ENCODE data around the gene OR2M2. TPM values are rescaled to one million over a fixed set of nuclear protein-coding genes. Genes with fewer than 3 reads are reported as not detected.

The OR2M2 gene, protein sequence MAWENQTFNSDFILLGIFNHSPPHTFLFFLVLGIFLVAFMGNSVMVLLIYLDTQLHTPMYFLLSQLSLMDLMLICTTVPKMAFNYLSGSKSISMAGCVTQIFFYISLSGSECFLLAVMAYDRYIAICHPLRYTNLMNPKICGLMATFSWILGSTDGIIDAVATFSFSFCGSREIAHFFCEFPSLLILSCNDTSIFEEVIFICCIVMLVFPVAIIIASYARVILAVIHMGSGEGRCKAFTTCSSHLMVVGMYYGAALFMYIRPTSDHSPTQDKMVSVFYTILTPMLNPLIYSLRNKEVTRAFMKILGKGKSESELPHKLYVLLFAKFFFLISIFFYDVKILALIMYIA
- not detected in 2 replicates for total RNA-seq

DNA sequence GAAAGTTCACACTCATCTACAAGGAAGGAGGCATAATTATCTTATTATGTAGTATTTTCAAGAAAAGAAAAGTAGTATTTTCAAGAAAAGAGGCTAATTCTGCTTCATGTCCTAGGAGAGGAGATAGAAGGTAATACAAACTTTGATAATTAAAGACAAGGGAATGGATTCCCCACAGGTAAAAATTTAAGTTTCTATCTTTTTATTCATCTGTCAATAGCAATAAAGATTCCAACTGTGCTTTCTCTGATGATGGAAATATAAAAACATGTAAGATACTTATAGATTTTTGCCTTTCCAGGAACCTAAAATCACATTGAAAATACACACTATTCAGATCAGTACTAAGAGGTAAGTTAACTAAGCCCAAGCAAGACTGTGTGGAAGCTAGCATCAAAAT lies at the start of gene OR2M2:
Gene OR2M2 (plus strand): TSS at position 301 of the 400 bp plus-strand sequence. CDS start 5,165 bp downstream, outside the sequence.
- DNase-seq (ENCODE audit: low spot score), result no peak
- Mint-ChIP-seq H3K27me3 (ENCODE audit: low read depth) (no peaks in the 10 kb centered on the region), H3K27ac (no peak within 1 kb of the TSS), H3K4me3 (ENCODE audit: low read depth) (no peak within 1 kb of the TSS), H3K4me1 (ENCODE audit: low read depth) (no peaks in the 10 kb centered on the region), H3K9me3 (no peaks in the 10 kb centered on the region), H3K36me3 (ENCODE audit: low read depth) (no peaks in the 10 kb centered on the region)
- intact Hi-C loops (cut with micrococcal nuclease), result no loop called here

DNA sequence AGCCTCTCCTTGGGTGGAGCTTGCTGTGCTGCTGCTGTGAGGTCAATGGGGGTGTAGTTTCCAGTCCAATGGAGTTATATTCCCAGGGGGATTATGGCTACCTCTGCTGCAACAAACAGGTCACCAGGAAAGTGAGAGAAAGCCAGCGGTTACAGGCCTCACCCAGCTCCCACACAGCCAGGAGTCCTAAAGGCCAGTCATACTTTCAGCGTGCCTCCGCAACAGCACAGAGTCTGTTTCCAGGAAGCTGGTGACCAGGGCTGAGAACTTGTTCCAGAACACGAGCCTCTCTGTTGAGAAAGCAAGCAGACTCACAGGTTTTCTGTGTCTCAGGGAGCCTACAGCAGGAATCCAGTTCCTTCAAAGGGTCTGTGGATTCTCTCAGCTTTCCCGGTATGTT lies 47.0 kb upstream of the OR2M2 start:
- no peaks in the 10 kb centered on the region for H3K4me1 Mint-ChIP-seq (ENCODE audit: low read depth)
- no peak overlapping the region for H3K4me3 Mint-ChIP-seq (ENCODE audit: low read depth)
- intact Hi-C loops (cut with micrococcal nuclease), result no loop called here
- no peaks in the 10 kb centered on the region for H3K36me3 Mint-ChIP-seq (ENCODE audit: low read depth)
- DNase-seq (ENCODE audit: low spot score), result no peak
- peaks cover 44% of the 10 kb centered on the region for H3K9me3 Mint-ChIP-seq
- no peak overlapping the region for H3K27ac Mint-ChIP-seq
- H3K27me3 Mint-ChIP-seq (ENCODE audit: low read depth), result no peaks in the 10 kb centered on the region

DNA sequence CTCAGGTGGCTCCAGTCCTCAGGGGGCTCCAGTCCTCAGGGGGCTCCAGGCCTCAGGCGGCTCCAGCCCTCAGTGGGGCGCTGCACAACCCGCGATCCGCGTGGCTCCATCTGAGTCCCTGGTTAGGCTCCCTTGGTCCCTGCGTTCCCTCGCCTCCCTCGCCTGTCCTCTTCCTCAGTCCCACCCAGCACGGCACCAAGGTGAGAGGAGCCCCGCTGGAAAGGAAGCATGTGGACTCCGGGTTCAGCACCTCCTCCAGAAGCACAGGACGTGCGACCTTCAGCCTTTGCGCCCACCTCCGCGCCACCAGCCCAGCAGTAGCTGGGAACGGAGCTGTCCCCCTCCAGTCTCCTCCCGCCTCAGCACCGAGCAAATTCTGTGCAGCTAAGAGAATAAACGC lies 37.8 kb upstream of the OR2M2 start:
- Mint-ChIP-seq H3K27me3 (ENCODE audit: low read depth) (no peaks in the 10 kb centered on the region), H3K36me3 (ENCODE audit: low read depth) (no peaks in the 10 kb centered on the region), H3K4me1 (ENCODE audit: low read depth) (no peaks in the 10 kb centered on the region), H3K27ac (no peak overlapping the region), H3K4me3 (ENCODE audit: low read depth) (no peak overlapping the region), H3K9me3 (peaks cover 7% of the 10 kb centered on the region)
- intact Hi-C loops (cut with micrococcal nuclease), result no loop called here
- DNase-seq (ENCODE audit: low spot score), result no peak

DNA sequence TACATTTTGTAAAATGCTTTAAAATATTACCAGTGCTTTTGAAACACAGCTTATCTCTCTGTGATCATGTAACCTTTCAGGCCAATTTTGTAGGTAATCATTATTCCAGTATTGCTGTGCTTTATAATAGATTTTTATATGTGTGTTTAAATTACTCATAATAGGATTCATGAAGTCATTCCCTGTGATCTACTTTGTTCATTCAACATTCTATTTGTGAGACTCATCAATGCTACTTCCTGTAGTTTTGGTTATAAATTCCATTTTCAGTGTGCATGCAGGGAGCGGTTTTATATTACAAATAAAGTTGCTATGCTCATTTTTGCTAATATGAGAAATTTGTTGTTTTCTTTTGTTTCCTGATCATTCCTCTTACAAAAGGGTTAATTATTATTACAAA lies 33.8 kb upstream of the OR2M2 start:
- Mint-ChIP-seq H3K27me3 (ENCODE audit: low read depth) (no peaks in the 10 kb centered on the region), H3K36me3 (ENCODE audit: low read depth) (no peaks in the 10 kb centered on the region), H3K4me3 (ENCODE audit: low read depth) (no peak overlapping the region), H3K9me3 (no peaks in the 10 kb centered on the region), H3K4me1 (ENCODE audit: low read depth) (no peaks in the 10 kb centered on the region), H3K27ac (no peak overlapping the region)
- intact Hi-C loops (cut with micrococcal nuclease), result no loop called here
- DNase-seq (ENCODE audit: low spot score), result no peak

DNA sequence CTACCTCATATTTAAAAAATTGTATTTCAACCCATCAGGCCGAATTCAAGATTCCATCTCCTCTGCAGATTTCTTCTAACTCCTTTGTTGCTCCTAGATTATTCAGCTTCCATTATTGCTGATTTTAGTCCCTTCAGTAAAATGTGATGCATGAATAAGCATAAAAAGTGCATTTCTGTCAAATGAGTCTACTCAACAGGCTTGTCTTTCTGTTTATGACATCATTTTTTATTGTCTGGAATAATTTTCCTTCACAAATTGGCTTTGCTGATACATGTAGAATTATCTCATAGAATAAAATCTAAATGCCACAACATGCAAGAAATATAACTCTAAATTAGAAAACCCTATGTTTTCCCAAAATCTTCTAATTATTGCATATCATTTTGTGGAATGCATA lies 31.3 kb upstream of the OR2M2 start:
- Mint-ChIP-seq H3K4me1 (ENCODE audit: low read depth) (no peaks in the 10 kb centered on the region), H3K36me3 (ENCODE audit: low read depth) (no peaks in the 10 kb centered on the region)
- intact Hi-C loops (cut with micrococcal nuclease), result no loop called here

DNA sequence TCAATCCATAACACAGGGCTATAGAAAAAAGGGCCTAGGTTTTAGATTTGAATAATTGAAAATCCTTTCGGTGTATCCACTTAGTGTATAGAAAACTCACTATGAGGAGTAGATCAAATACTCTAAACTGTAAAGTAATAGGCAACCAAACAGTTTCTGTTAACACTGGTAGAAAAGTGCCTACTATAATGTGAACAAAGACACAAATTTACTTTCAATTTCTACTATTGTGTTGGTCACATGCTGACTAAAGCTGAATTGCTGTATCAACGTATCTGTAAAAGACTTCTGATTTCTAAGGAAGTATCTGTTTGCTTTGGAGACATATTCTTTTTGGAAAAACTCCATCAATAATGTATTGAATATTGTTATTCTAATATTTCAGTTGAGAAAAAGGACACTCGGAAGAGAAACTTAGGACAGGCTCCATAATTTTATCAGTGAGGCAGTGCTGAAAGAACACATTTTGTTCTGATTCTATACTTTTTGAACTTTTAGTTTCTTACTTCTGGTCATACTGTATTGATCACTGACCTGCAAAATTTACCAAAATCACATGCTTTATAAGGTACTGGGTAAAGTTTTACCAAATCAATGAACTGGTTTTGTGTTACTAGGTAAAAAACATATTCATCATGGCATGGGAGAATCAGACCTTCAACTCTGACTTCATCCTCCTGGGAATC lies 30.0 kb upstream of the OR2M2 start, which contains the start of gene OR2M5:
Gene OR2M5 (plus strand): TSS at position 636 of the 686 bp plus-strand sequence. CDS start 0 bp downstream, at position 636.
- Mint-ChIP-seq H3K27ac (no peak within 1 kb of the TSS), H3K36me3 (ENCODE audit: low read depth) (no peaks in the 10 kb centered on the region), H3K4me1 (ENCODE audit: low read depth) (no peaks in the 10 kb centered on the region), H3K9me3 (peaks cover 11% of the 10 kb centered on the region), H3K27me3 (ENCODE audit: low read depth) (no peaks in the 10 kb centered on the region), H3K4me3 (ENCODE audit: low read depth) (no peak within 1 kb of the TSS)
- intact Hi-C loops (cut with micrococcal nuclease), result no loop called here
- DNase-seq (ENCODE audit: low spot score), result no peak

More for the DNA sequence above, 31.3 kb upstream of the OR2M2 start:
- DNase-seq (ENCODE audit: low spot score), result no peak
- Mint-ChIP-seq H3K27ac (no peak overlapping the region), H3K4me3 (ENCODE audit: low read depth) (no peak overlapping the region), H3K27me3 (ENCODE audit: low read depth) (no peaks in the 10 kb centered on the region), H3K9me3 (peaks cover 6% of the 10 kb centered on the region)

DNA sequence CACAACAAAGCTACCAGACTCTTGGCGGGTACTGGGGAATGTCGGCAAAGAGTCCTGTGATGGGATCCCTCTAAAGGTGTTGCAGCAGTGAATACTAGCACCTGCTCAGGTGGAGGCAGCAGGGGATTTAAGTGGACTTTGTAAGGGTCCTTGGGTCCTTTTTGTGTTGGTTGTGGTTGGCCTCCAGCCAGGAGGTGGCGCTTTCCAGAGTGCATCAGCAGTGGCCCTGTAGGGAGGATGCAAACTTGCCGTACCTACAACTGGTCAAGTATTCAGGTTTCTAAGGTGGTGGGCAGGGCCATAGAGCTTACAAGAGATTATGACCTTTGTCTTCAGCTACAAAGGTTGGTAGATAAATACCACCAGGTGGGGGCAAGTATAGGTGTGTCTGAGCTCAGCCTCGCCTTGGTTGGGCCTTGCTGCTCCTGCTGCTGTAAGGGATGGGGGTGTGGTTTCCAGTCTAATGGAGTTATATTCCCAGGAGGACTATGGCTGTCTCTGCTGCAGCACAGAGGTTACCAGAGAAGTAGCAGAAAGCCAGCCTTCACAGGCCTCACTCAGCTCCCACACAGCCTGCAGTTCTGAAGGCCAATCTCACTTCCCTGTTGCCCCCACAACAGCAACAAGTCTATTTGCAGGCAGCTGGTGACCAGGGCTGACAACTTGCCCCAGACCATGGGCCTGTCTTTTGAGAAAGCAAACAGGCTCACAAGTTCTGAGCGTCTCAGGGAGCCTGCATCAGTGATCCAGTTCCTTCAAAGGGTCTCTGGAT lies 22.4 kb upstream of the OR2M2 start:
- H3K36me3 Mint-ChIP-seq (ENCODE audit: low read depth), result no peaks in the 10 kb centered on the region
- peaks cover 11% of the 10 kb centered on the region for H3K9me3 Mint-ChIP-seq
- H3K27ac Mint-ChIP-seq, result no peak overlapping the region
- no peaks in the 10 kb centered on the region for H3K4me1 Mint-ChIP-seq (ENCODE audit: low read depth)
- no peak for DNase-seq (ENCODE audit: low spot score)
- intact Hi-C loops (cut with micrococcal nuclease), result no loop called here
- H3K4me3 Mint-ChIP-seq (ENCODE audit: low read depth), result no peak overlapping the region
- no peaks in the 10 kb centered on the region for H3K27me3 Mint-ChIP-seq (ENCODE audit: low read depth)

DNA sequence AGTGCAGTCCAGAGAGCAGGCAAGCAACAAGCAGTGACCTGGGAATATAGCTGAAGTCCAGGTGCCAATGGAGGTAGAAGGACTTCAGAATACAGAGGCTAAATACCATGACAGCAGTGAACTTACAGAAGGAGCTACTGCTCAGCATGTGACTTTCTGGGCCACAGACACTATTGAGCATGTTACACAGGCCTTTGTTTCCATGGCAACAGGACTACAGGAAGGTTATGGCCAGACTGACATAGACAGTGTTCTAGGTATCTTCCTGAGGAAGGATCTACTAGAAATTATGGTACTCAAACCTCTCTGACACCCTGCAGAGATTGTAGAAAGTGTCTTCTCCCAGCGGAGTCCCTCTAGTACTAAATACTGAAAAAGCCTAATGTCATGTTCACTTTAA lies 18.7 kb upstream of the OR2M2 start:
- H3K4me1 Mint-ChIP-seq (ENCODE audit: low read depth), result no peaks in the 10 kb centered on the region
- no peaks in the 10 kb centered on the region for H3K27me3 Mint-ChIP-seq (ENCODE audit: low read depth)
- no peaks in the 10 kb centered on the region for H3K36me3 Mint-ChIP-seq (ENCODE audit: low read depth)
- no peak overlapping the region for H3K4me3 Mint-ChIP-seq (ENCODE audit: low read depth)
- no peaks in the 10 kb centered on the region for H3K9me3 Mint-ChIP-seq
- H3K27ac Mint-ChIP-seq, result no peak overlapping the region
- no peak for DNase-seq (ENCODE audit: low spot score)
- intact Hi-C loops (cut with micrococcal nuclease), result no loop called here

DNA sequence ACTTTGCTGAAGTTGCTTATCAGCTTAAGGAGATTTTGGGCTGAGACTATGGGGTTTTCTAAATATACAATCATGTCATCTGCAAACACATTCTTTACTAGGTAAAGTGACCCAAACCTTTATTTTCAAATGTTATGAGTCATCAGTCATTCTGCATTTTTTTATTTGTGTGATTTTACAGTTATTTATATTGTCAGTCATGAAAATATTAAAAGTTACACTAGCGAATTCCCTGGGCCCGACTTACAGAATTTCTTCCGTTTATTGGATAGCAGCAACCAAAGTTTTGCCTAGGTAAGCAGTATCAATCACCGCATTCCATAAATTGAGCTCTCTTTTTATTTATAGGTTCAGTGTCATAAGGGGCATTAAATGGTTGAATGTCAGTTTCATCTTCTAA lies 15.9 kb upstream of the OR2M2 start:
- DNase-seq (ENCODE audit: low spot score), result no peak
- H3K27ac Mint-ChIP-seq, result no peak overlapping the region
- no peaks in the 10 kb centered on the region for H3K36me3 Mint-ChIP-seq (ENCODE audit: low read depth)
- peaks cover 3% of the 10 kb centered on the region for H3K9me3 Mint-ChIP-seq
- intact Hi-C loops (cut with micrococcal nuclease), result no loop called here
- no peaks in the 10 kb centered on the region for H3K27me3 Mint-ChIP-seq (ENCODE audit: low read depth)
- no peaks in the 10 kb centered on the region for H3K4me1 Mint-ChIP-seq (ENCODE audit: low read depth)
- H3K4me3 Mint-ChIP-seq (ENCODE audit: low read depth), result no peak overlapping the region

DNA sequence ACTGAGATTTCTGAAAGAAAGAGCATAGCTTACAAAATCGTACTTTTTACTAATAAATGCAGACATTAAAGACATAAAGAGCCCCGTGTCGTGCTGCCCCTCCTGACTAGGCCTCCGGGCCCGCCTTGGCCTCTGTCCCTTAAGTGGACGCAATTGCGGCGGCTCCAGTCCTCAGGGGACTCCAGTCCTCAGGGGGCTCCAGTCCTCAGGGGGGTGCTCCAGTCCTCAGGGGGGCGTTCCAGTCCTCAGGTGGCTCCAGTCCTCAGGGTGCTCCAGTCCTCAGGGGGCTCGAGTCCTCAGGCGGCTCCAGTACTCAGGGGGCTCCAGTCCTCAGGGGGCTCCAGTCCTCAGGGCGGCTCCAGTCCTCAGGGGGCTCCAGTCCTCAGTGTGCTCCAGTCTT lies 10.6 kb upstream of the OR2M2 start:
- Mint-ChIP-seq H3K27me3 (ENCODE audit: low read depth) (no peaks in the 10 kb centered on the region), H3K36me3 (ENCODE audit: low read depth) (no peaks in the 10 kb centered on the region), H3K9me3 (peaks cover 3% of the 10 kb centered on the region), H3K4me1 (ENCODE audit: low read depth) (no peaks in the 10 kb centered on the region), H3K4me3 (ENCODE audit: low read depth) (no peak overlapping the region), H3K27ac (no peak overlapping the region)
- no peak for DNase-seq (ENCODE audit: low spot score)
- intact Hi-C loops (cut with micrococcal nuclease), result no loop called here

DNA sequence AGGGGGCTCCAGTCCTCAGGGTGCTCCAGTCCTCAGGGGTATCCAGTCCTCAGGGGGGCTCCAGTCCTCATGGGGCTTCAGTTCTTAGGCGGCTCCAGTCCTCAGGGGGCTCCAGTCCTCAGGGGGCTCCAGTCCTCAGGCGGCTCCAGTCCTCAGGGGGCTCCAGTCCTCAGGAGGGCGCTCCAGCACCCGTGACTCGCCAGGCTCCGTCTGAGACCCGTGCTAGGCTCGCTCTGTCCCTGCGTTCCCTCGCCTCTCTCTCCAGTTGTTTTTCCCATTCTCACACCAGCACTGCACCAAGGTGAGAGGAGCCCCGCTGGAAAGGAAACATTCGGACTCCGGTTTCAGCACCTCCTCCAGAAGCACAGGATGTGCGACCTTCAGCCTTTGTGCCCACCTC lies 9.4 kb upstream of the OR2M2 start:
- Mint-ChIP-seq H3K36me3 (ENCODE audit: low read depth) (no peaks in the 10 kb centered on the region), H3K4me3 (ENCODE audit: low read depth) (no peak overlapping the region), H3K27ac (no peak overlapping the region), H3K9me3 (peaks cover 3% of the 10 kb centered on the region), H3K4me1 (ENCODE audit: low read depth) (no peaks in the 10 kb centered on the region), H3K27me3 (ENCODE audit: low read depth) (no peaks in the 10 kb centered on the region)
- intact Hi-C loops (cut with micrococcal nuclease), result no loop called here
- DNase-seq (ENCODE audit: low spot score), result no peak

DNA sequence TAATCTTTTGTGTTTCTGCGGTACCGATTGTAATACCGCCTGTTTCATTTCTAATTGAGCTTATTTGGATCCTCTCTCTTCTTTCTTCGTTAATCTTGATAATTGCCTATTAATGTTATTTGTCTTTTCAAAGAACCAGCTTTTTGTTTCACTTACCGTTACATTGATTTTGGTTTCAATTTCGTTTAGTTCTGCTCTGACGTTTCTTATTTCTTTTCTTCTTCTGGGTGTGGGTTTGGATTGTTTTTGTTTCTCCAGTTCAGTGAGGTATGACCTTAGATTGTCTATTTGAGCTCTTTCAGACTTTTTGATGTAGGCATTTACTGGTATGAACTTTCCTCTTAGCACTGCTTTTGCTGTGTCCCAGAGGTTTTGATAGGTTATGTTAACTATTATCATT lies 9.4 kb downstream of the OR2M2 start:
- no peak for DNase-seq (ENCODE audit: low spot score)
- H3K27ac Mint-ChIP-seq, result no peak overlapping the region
- no peak overlapping the region for H3K4me3 Mint-ChIP-seq (ENCODE audit: low read depth)

DNA sequence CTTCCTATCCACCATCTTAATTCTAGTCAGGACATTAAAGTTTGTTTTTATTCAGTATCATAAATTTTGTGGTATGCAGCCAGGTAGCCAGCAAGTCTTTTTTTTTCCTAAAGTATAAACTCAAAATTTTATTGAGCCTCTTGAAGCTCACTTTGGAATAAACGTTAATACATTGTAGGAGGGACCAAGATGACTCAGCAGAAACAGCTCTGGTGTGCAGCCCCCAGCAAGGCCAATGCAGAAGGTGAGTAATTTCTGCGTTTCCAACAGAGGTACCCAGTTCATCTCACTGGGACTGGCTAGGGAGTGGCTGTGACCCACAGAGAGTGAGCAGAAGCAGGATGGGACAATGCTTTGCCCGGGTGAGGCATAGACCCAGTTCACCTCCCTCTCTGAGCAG lies 12.7 kb downstream of the OR2M2 start:
- H3K36me3 Mint-ChIP-seq (ENCODE audit: low read depth), result no peaks in the 10 kb centered on the region
- DNase-seq (ENCODE audit: low spot score), result no peak
- H3K4me3 Mint-ChIP-seq (ENCODE audit: low read depth), result no peak overlapping the region
- no peaks in the 10 kb centered on the region for H3K27me3 Mint-ChIP-seq (ENCODE audit: low read depth)
- H3K4me1 Mint-ChIP-seq (ENCODE audit: low read depth), result no peaks in the 10 kb centered on the region
- H3K27ac Mint-ChIP-seq, result no peak overlapping the region
- intact Hi-C loops (cut with micrococcal nuclease), result no loop called here
- H3K9me3 Mint-ChIP-seq, result peaks cover 12% of the 10 kb centered on the region

More for the DNA sequence above, 9.4 kb downstream of the OR2M2 start:
- intact Hi-C loops (cut with micrococcal nuclease), result no loop called here
- H3K9me3 Mint-ChIP-seq, result peaks cover 6% of the 10 kb centered on the region
- H3K36me3 Mint-ChIP-seq (ENCODE audit: low read depth), result no peaks in the 10 kb centered on the region
- H3K27me3 Mint-ChIP-seq (ENCODE audit: low read depth), result no peaks in the 10 kb centered on the region
- H3K4me1 Mint-ChIP-seq (ENCODE audit: low read depth), result no peaks in the 10 kb centered on the region

All from activated T-helper 2 cell treated with anti-CD3 and anti-CD28 coated beads, Interferon-gamma antibody, Interleukin-2, Interleukin-4, amounts not matched to agents 10 μg/mL and 5 μg/mL and 100 μg/mL, durations not matched to agents 14 hours and 24 hours and 36 hours (primary cell).